22Rv1 (cell line): ENCODE data around the gene IPO8.
"Not testable (repeated sequence)": the region's sequence is repeated elsewhere in the genome, so short reads cannot be mapped to it uniquely, and the experiment has no call there.

Source experiments
- CTCF ChIP-seq: fragments of 450-650 bp; IDR thresholded peaks from 2 replicates; pipeline ENCODE4 v1.5.1; 2017; ENCODE audit warnings: mild to moderate bottlenecking
- ZFX ChIP-seq: fragments of 450-650 bp; IDR thresholded peaks from 2 replicates; pipeline ENCODE4 v1.6.1; 2017; ENCODE audit warnings: antibody characterized with exemption, borderline replicate concordance

GRCh38 chr12:30621663-30622241 is 73.9 kb downstream of the IPO8 start:
- not testable (repeated sequence) for TF ChIP-seq CTCF, ZFX
